GM13976 (cell line): Measurements from ENCODE around the gene ST6GALNAC6.
A peak's percentile ranks its signal among the peaks of the same experiment; 100 is the strongest.

Experiments used
- DNase-seq: peaks from one replicate; pipeline ENCODE4 v3.0.0; 2012; ENCODE audit warnings: low spot score
- CTCF ChIP-seq: IDR thresholded peaks from 2 replicates; pipeline ENCODE4 v1.5.1; 2012; ENCODE audit warnings: borderline replicate concordance, mild to moderate bottlenecking; ENCODE audit not compliant: insufficient read depth; ENCODE audit errors: extremely low read depth, missing control alignments, control extremely low read depth
- in situ Hi-C: fragments of 300-500 bp; cut with MboI; formaldehyde crosslinking; loops from one replicate; pipeline ENCODE4 v1.12.0; 2022; ENCODE audit warnings: low sequenced_read_pairs, mixed read lengths, inconsistent platforms; ENCODE audit not compliant: unreplicated experiment

The ST6GALNAC6 gene

GRCh38 chr9:127919253-127919815 is 19.9 kb upstream of the ST6GALNAC6 start:
- no peak for TF ChIP-seq CTCF
- DNase-seq: no peak
- in situ Hi-C loops: no loop called here

- DNase-seq: no peak
- TF ChIP-seq CTCF: peak; percentile 18
- in situ Hi-C loops: no loop called here
These were observed 19.0 kb upstream of the ST6GALNAC6 start for GRCh38 chr9:127918183-127919107.

- in situ Hi-C loops: no loop called here
- DNase-seq: no peak
- no peak for TF ChIP-seq CTCF
These were observed 18.2 kb upstream of the ST6GALNAC6 start for GRCh38 chr9:127917603-127918002.

GRCh38 chr9:127916720-127917581 is 17.5 kb upstream of the ST6GALNAC6 start, which contains the start of gene ST6GALNAC4:
Gene ST6GALNAC4 (minus strand): TSS chr9:127917041. CDS start chr9:127916419, 622 bp downstream.
- in situ Hi-C loops: no loop called here
- TF ChIP-seq CTCF: no peak
- DNase-seq: peak; percentile 100

- no peak for DNase-seq
- in situ Hi-C loops: no loop called here
- TF ChIP-seq CTCF: no peak
These were observed 16.7 kb upstream of the ST6GALNAC6 start for GRCh38 chr9:127915801-127916719.
